Adrenal gland (tissue), 12 donors: ENCODE results near the gene ENOX1. TPM values are rescaled to one million over a fixed set of nuclear protein-coding genes. Genes with fewer than 3 reads are reported as not detected.

Experiments
- DNase-seq, 7 donors: peaks; one replicate each; pipeline ENCODE4 v3.0.0-alpha.2; 2019 to 2020
- H3K27ac ChIP-seq, 5 donors: fragments of 200-600 bp; sonication (generic) in 4 of 5; 1 replicate in 3 of 5; 2 replicates in 2 of 5; pipeline versions ENCODE4 v1.5.1 to v1.8.0; 2016 to 2020; ENCODE audit warnings: mild to moderate bottlenecking in 1 of 5
- H3K27me3 ChIP-seq: fragments of 200-600 bp; 2 replicates; pipeline ENCODE4 v1.8.0; 2021
- H3K36me3 ChIP-seq, 2 donors: fragments of 200-600 bp; replicated peaks in 1 of 2; 1 replicate in 1 of 2; 2 replicates in 1 of 2; pipeline versions ENCODE4 v1.5.1 to v1.8.0; 2018 to 2022
- H3K4me1 ChIP-seq, 2 donors: fragments of 200-600 bp; replicated peaks in 1 of 2; 1 replicate in 1 of 2; 2 replicates in 1 of 2; pipeline versions ENCODE4 v1.5.1 to v1.8.0; 2018 to 2021
- H3K4me3 ChIP-seq, 4 donors: fragments of 200-600 bp; sonication (generic) in 3 of 4; one replicate each; pipeline ENCODE4 v1.5.1; 2016 to 2018
- H3K9me3 ChIP-seq, 3 donors: fragments of 200-600 bp; sonication (generic) in 1 of 3; replicated peaks in 1 of 3; 1 replicate in 2 of 3; 2 replicates in 1 of 3; pipeline versions ENCODE4 v1.5.1 to v1.8.0; 2016 to 2021
- POLR2A ChIP-seq, 2 donors: fragments of 450-650 bp; IDR thresholded peaks; one replicate each; pipeline ENCODE4 v1.6.1; 2017; ENCODE audit warnings: antibody characterized with exemption in 2 of 2, mild to moderate bottlenecking in 2 of 2, moderate library complexity in 1 of 2
- WGBS, 4 donors: extraction: QIAGEN DNeasy Blood & Tissue Kit in 2 of 4; methylation state at CpG; one replicate each; pipeline versions ENCODE4 v1.1.5 to v1.1.7; 2013 to 2017; 5-methylcytosine and 5-hydroxymethylcytosine counted together
- intact Hi-C, 2 donors: fragments of 100-400 bp; cut with DNase I; formaldehyde crosslinking; loops; one replicate each; pipeline versions ENCODE4 v1.14.1 to v1.15.0; 2022 to 2023
- polyA plus RNA-seq, 3 donors: library from polyadenylated mRNA; stranded (reverse); fragments of 200-250 nt in 2 of 3; fragments of 350-450 nt in 1 of 3; fragmentation: Illumina TruSeq in 1 of 3; extraction: RNeasy Lipid Tissue Mini Kit (QIAGEN cat#74804) in 1 of 3; gene quantifications; one replicate each; pipeline ENCODE4 v1.2.3, GENCODE V29; 2013 to 2014
- total RNA-seq, 9 donors: library from RNA; depleted of rRNA in 4 of 9; stranded (reverse); fragments of >200 nt in 4 of 9; fragments of 120-200 nt in 1 of 9; fragmentation: NEBNext Ultra II Directional in 1 of 9; extraction: Animal tissue kit (Norgen Biotek cat#: 25700) in 1 of 9; gene quantifications; one replicate each; pipeline versions ENCODE4 v1.1.0 to v1.2.4, GENCODE V29; 2013 to 2023
- TF ChIP-seq, protein P1 (sequence below), 6 experiments: fragments of 450-650 bp in 4 of 6; fragments of 200-600 bp in 2 of 6; sonication (generic) in 1 of 6; IDR thresholded peaks; 1 replicate in 5 of 6; 2 replicates in 1 of 6; pipeline versions ENCODE4 v1.5.1 to v1.8.0; 2016 to 2021; ENCODE audit warnings: antibody characterized with exemption in 6 of 6, mild to moderate bottlenecking in 2 of 6, moderate library complexity in 1 of 6
- donor health status: healthy with polysubstance abuse.
- donor health status: Bipolar disorder and iron deficiency.
- donor health status: DM: yes; HTN: yes; CAD: no.
- donor health status: DM: no; HTN: no; CAD: no.
- donor health status: DM: no; HTN: no; CAD: no.
- donor health status: DM: yes; HTN: yes; CAD: no.

The ENOX1 gene
- total and polyA plus RNA-seq, 12 donors = 0.25 to 5.8 (median 1.6) TPM

DNA sequence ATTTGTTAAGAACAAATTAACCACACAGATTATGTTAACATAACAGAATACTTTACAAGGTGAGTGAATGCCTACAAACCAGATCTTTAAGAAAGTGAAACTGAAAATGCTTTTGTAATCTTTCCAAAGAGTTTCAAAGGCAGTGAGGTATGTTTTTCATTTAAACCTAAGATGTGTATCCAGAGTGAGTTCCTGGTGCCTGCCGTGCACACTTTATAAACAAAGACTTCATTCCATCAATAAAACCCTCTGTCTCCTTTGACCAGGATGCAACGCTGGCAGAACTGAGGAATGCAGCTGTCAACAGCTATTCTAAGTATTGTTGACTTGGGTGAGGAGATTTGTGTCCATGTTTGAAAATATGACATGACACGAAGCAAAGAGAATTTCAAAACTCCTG, 418.8 kb downstream of the ENOX1 start:
- H3K36me3 ChIP-seq = no peaks in the 10 kb centered on the region
- DNase-seq = no peak
- intact Hi-C loops = no loop called here
- no peaks in the 10 kb centered on the region for H3K9me3 ChIP-seq
- H3K4me1 ChIP-seq = peaks cover 0 to 12% of the 10 kb centered on the region in 2 donors
- 13 to 22% (median 17%) methylated on average over 3 of the region's 3 CpGs for WGBS, 4 donors
- H3K27ac ChIP-seq = no peak overlapping the region
- TF ChIP-seq POLR2A (IDR thresholded peaks at IDR 0.05) = no peak
- TF ChIP-seq, protein P1, sequence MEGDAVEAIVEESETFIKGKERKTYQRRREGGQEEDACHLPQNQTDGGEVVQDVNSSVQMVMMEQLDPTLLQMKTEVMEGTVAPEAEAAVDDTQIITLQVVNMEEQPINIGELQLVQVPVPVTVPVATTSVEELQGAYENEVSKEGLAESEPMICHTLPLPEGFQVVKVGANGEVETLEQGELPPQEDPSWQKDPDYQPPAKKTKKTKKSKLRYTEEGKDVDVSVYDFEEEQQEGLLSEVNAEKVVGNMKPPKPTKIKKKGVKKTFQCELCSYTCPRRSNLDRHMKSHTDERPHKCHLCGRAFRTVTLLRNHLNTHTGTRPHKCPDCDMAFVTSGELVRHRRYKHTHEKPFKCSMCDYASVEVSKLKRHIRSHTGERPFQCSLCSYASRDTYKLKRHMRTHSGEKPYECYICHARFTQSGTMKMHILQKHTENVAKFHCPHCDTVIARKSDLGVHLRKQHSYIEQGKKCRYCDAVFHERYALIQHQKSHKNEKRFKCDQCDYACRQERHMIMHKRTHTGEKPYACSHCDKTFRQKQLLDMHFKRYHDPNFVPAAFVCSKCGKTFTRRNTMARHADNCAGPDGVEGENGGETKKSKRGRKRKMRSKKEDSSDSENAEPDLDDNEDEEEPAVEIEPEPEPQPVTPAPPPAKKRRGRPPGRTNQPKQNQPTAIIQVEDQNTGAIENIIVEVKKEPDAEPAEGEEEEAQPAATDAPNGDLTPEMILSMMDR (IDR thresholded peaks at IDR 0.05) = no peak
- H3K27me3 ChIP-seq = no peaks in the 10 kb centered on the region
- peak overlapping the region in 1 of 4 donors; percentile 32 for H3K4me3 ChIP-seq

DNA sequence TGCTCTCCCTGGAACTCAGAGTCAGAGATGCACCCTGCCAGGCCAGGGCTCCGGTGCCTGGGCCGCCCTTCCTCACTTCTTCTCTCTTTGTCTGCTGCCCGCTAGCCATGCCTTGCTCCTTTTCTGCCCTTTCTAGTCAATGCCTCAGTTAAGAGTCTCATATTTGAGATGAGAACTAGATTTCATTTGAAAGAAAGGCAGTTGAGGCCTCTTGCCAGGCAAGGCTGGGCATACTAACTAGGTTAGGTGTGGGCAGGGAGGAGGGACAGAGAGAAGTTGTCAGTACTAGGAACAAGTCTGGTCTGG, 421.8 kb downstream of the ENOX1 start:
- intact Hi-C loops = no loop called here
- 61 to 71% (median 63%) methylated on average over 3 of the region's 3 CpGs for WGBS, 4 donors
- no peaks in the 10 kb centered on the region for H3K9me3 ChIP-seq
- H3K27me3 ChIP-seq = no peaks in the 10 kb centered on the region
- H3K27ac ChIP-seq = peak overlapping the region in 1 of 5 donors; percentile 29
- no peaks in the 10 kb centered on the region for H3K36me3 ChIP-seq
- no peak overlapping the region for H3K4me3 ChIP-seq
- H3K4me1 ChIP-seq = peaks cover 0 to 12% of the 10 kb centered on the region in 2 donors
- TF ChIP-seq POLR2A (IDR thresholded peaks at IDR 0.05) = no peak
- TF ChIP-seq, protein P1 (IDR thresholded peaks at IDR 0.05) = no peak
- no peak for DNase-seq

DNA sequence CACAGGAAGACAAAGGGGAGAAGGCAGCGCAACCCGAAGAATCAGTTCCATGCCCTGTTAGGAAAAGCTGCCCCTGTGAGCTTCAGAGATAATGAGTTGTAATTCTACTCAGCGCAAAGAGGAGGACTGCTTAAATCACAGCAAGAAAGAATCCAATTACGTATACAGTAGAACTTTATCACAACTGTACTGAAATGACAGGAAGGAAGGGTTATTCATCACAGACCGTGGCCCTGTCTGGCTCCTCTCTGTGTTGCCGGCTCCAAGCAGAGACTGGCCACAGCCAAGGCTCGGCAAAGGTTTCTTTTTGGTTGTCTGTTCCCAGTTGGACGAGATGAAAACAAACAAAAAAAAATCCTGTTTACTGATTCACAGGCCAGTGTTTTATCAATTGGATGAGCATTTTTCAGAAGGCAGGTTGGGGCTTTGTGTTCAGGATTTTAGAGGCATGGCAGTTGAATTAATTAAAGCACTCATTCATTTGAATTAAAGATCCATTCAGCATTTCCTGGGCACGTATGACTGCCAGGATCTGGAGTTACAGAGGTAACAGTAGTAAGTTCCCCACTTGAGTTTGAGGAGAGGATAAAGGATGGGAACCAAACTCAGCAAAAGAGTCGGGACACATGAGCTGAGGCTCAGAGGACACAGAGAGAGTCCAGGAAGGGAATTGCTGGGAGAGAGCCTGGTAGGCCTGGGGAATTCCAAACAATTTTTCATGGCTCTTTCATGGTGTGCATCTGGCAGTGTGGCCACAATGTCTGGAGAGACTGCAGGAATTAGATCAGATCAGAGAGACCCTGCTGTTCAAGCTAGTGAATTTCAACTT, 422.3 kb downstream of the ENOX1 start:
- intact Hi-C loops = no loop called here
- peak in 6 of 7 donors; percentile 11 to 66 (median 32) for DNase-seq
- H3K27ac ChIP-seq = peak overlapping the region in 2 of 5 donors; percentile 28 to 29
- no peak for TF ChIP-seq POLR2A (IDR thresholded peaks at IDR 0.05)
- TF ChIP-seq, protein P1 (IDR thresholded peaks at IDR 0.05) = no peak
- no peaks in the 10 kb centered on the region for H3K36me3 ChIP-seq
- no peaks in the 10 kb centered on the region for H3K9me3 ChIP-seq
- WGBS, 4 donors = 43 to 52% (median 46%) methylated on average over 10 of the region's 10 CpGs
- no peak overlapping the region for H3K4me3 ChIP-seq
- no peaks in the 10 kb centered on the region for H3K27me3 ChIP-seq
- peaks cover 0 to 12% of the 10 kb centered on the region in 2 donors for H3K4me1 ChIP-seq

DNA sequence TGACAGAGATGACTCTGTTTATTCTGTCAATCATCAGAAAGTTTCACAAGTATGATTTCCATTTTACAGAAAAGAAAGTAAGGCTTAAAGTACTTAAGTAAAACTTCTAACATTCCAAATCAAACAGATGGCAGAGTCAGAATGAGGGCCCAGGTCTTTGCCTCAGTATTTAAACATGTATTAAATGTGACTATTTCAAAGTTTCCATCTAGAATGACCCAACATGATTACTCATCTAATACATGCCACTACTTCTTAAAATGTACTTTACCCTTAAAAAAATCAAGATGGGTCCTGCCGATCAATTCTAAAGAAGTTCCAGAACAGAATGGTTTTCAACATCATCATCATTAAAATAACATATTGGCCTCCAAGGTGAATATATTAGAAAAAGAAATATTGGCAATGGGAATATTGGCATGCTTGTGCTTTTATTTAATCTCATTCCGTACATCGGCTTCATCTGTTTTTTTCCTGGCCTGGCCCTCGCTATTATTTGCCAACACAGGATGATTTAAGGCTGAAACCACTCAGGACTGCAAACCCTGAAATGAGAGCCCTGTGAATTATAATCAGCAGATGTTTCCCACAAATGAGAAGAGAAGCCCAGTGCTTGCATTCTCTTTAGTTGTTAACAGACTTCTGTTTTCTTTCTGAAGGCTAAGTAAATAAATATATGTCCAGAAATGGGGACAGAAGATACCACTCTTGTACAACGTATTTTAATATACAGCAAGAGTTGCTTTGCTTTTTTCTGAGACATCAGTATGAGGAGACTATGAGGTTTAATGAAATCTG, 423.4 kb downstream of the ENOX1 start:
- TF ChIP-seq POLR2A (IDR thresholded peaks at IDR 0.05) = no peak
- TF ChIP-seq, protein P1 (IDR thresholded peaks at IDR 0.05) = no peak
- no peak overlapping the region for H3K27ac ChIP-seq
- no peaks in the 10 kb centered on the region for H3K27me3 ChIP-seq
- no peak for DNase-seq
- no peak overlapping the region for H3K4me3 ChIP-seq
- no peaks in the 10 kb centered on the region for H3K9me3 ChIP-seq
- 50 to 68% (median 61%) methylated on average over 5 of the region's 5 CpGs for WGBS, 4 donors
- peaks cover 0 to 12% of the 10 kb centered on the region in 2 donors for H3K4me1 ChIP-seq
- intact Hi-C loops = no loop called here
- no peaks in the 10 kb centered on the region for H3K36me3 ChIP-seq
